C4-2B (cell line): ENCODE measurements around the gene CCN5.

Experiments used
- H3K27ac ChIP-seq: fragments of 450-650 bp; 2 replicates; pipeline ENCODE4 v1.5.1; 2017
- CTCF ChIP-seq: fragments of 450-650 bp; conservative IDR thresholded peaks from 2 replicates; pipeline ENCODE4 v1.5.1; 2017; ENCODE audit warnings: mild to moderate bottlenecking
- ZFX ChIP-seq: fragments of 450-650 bp; IDR thresholded peaks from 2 replicates; pipeline ENCODE4 v1.6.1; 2017

Gene CCN5

GRCh38 chr20:44765701-44766347, 50.7 kb downstream of the CCN5 start:
- no peak overlapping the region for H3K27ac ChIP-seq
- TF ChIP-seq CTCF (no peak), ZFX (no peak)

GRCh38 chr20:44768256-44768655, 53.1 kb downstream of the CCN5 start:
- TF ChIP-seq CTCF, result no peak
- no peak for TF ChIP-seq ZFX
- no peak overlapping the region for H3K27ac ChIP-seq

- H3K27ac ChIP-seq, result no peak overlapping the region
- no peak for TF ChIP-seq CTCF
- no peak for TF ChIP-seq ZFX
Measured at GRCh38 chr20:44768854-44769480, 53.8 kb downstream of the CCN5 start.

GRCh38 chr20:44769481-44769863, 54.3 kb downstream of the CCN5 start:
- TF ChIP-seq ZFX, result no peak
- no peak for TF ChIP-seq CTCF
- no peak overlapping the region for H3K27ac ChIP-seq

- H3K27ac ChIP-seq, result no peak overlapping the region
- TF ChIP-seq ZFX (no peak), CTCF (no peak)
Measured at GRCh38 chr20:44770484-44771171, 55.5 kb downstream of the CCN5 start.

- H3K27ac ChIP-seq, result no peak overlapping the region
- TF ChIP-seq ZFX, result no peak
- no peak for TF ChIP-seq CTCF
Measured at GRCh38 chr20:44771172-44771535, 56.0 kb downstream of the CCN5 start.

GRCh38 chr20:44772636-44773035, 57.5 kb downstream of the CCN5 start:
- TF ChIP-seq CTCF, result no peak
- TF ChIP-seq ZFX, result no peak
- no peak overlapping the region for H3K27ac ChIP-seq
